ENCODE results near the gene DAPK2. TPM values are rescaled to one million over a fixed set of nuclear protein-coding genes. Genes with fewer than 3 reads are reported as not detected.

DAPK2 gene
- total RNA-seq, 1 donor, result 23.5 TPM

DNA sequence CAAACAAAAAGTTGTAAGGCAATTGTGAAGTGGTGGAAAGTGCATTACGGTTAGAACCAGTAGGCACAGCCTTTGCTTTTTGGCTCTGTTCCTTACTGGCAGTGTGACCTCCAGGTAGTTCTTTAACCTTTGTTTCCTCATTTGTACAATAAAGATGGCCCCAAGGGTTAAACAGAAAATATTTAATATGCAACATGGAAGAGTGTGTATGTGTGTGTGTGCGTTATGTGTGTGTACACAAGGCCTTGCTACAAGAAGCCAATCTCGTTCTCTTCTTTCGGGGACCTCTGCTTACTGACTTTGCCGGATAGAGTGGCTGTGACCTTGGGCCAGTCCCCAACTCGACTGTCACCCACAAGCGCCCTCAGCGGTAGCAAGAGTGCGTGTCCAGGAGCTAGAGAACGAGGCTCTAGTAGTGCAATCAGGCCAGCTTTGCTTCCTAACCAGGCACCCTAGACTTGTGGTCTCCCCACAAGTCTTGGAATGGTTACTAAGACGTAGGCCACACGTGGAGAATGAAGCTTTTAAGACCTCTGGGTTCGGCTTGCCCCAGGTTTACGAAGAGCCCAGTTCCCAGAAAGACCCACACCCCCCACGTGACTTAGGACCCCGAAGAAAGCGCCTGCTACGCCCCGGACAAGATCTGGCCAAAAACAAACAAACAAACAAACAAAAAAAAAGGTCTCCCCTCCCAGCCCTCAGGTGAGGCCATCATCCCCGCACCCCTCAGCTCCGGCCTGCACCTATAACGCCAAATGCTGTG lies 46.8 kb upstream of the DAPK2 start:
- H3K79me2 ChIP-seq (ENCODE audit: insufficient read depth, low read length), result peaks cover 77% of the 10 kb centered on the region
- no peak for DNase-seq (ENCODE audit: insufficient read length, low spot score, missing footprints)
- no peaks in the 10 kb centered on the region for H3K9me3 ChIP-seq (ENCODE audit: low read depth, low read length)

DNA sequence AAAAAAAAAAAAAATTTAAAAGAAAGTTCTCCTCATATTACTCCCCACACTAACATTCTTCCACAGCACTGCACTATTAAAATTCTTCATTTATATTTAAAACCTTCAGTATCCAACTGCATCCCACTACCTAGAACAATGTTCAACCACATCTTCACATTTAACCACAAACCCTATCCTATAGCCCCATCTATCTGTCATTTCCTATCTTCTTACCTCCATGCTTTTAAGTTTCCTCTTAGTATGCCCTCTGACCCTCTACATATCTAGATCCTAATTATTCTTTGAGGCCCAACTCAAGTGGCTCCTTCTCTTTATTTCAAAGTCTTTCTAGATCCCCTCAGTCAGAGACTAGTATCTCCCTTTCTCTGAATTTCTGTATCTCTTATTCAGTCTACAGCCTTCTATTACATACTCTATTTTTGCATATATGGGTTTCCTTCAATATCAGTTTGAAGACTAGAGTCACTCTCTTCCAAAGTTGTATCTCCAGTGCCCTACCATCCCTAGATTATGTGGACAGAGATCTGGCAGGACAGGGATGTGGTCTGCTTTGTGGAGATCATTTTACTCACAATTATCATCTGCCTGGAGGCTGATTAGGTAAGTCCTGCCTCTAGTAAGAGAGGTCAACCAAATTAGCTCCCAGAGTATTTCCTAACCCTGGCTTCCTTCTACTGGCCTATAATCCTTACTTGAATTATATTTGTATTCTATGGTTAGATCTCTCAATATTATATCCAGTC lies 46.0 kb upstream of the DAPK2 start:
- H3K4me3 ChIP-seq (ENCODE audit: insufficient read depth, low read length), result peak overlapping the region; percentile 80
- H2AFZ ChIP-seq (ENCODE audit: low read length), result no peak overlapping the region
- H3K79me2 ChIP-seq (ENCODE audit: insufficient read depth, low read length), result peaks cover 73% of the 10 kb centered on the region

More for the DNA sequence above, 46.8 kb upstream of the DAPK2 start:
- H3K4me3 ChIP-seq (ENCODE audit: insufficient read depth, low read length), result peak overlapping the region; percentile 80
- peak overlapping the region; percentile 82 for H3K27ac ChIP-seq (ENCODE audit: low read depth, low read length)
- peaks cover 16% of the 10 kb centered on the region for H4K20me1 ChIP-seq (ENCODE audit: insufficient read depth, low read length)
- peaks cover 34% of the 10 kb centered on the region for H3K4me1 ChIP-seq (ENCODE audit: insufficient read depth, low read length)
- TF ChIP-seq, protein P1, sequence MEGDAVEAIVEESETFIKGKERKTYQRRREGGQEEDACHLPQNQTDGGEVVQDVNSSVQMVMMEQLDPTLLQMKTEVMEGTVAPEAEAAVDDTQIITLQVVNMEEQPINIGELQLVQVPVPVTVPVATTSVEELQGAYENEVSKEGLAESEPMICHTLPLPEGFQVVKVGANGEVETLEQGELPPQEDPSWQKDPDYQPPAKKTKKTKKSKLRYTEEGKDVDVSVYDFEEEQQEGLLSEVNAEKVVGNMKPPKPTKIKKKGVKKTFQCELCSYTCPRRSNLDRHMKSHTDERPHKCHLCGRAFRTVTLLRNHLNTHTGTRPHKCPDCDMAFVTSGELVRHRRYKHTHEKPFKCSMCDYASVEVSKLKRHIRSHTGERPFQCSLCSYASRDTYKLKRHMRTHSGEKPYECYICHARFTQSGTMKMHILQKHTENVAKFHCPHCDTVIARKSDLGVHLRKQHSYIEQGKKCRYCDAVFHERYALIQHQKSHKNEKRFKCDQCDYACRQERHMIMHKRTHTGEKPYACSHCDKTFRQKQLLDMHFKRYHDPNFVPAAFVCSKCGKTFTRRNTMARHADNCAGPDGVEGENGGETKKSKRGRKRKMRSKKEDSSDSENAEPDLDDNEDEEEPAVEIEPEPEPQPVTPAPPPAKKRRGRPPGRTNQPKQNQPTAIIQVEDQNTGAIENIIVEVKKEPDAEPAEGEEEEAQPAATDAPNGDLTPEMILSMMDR (IDR thresholded peaks at IDR 0.05; ENCODE audit: extremely low read depth, low read depth, low read length), result peak; percentile 13
- H3K36me3 ChIP-seq (ENCODE audit: insufficient read depth, low read length), result peaks cover 7% of the 10 kb centered on the region
- H3K4me2 ChIP-seq (ENCODE audit: insufficient read depth, low read length), result peak overlapping the region; percentile 95
- no peaks in the 10 kb centered on the region for H3K27me3 ChIP-seq (ENCODE audit: insufficient read depth, low read length)
- peak overlapping the region; percentile 96 for H2AFZ ChIP-seq (ENCODE audit: low read length)

DNA sequence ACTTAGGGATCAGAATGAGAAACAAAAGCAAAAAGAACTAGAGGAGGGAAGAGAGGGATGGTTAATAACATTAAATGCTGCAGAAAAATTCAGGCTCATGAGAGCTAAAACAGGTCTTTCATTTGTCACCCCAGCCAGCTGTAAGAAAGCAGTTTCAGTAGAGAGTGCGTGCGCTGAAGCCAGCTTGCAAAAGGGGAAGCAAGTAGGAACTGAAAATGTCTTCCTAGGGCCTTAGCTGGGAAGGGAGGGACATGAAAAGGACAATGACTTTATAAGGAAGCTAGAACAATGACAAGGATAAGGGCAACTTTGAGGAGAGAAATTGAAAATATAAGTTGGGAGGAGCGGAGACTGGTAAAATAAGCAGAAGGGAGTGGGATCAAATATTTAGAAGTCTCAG lies 44.2 kb upstream of the DAPK2 start:
- no peaks in the 10 kb centered on the region for H4K20me1 ChIP-seq (ENCODE audit: insufficient read depth, low read length)
- peaks cover 58% of the 10 kb centered on the region for H3K79me2 ChIP-seq (ENCODE audit: insufficient read depth, low read length)
- H3K4me3 ChIP-seq (ENCODE audit: insufficient read depth, low read length), result no peak overlapping the region
- no peak overlapping the region for H2AFZ ChIP-seq (ENCODE audit: low read length)
- H3K27me3 ChIP-seq (ENCODE audit: insufficient read depth, low read length), result no peaks in the 10 kb centered on the region
- peaks cover 21% of the 10 kb centered on the region for H3K4me1 ChIP-seq (ENCODE audit: insufficient read depth, low read length)
- DNase-seq (ENCODE audit: insufficient read length, low spot score, missing footprints), result no peak
- no peak overlapping the region for H3K4me2 ChIP-seq (ENCODE audit: insufficient read depth, low read length)
- H3K27ac ChIP-seq (ENCODE audit: low read depth, low read length), result no peak overlapping the region
- TF ChIP-seq, protein P1 (IDR thresholded peaks at IDR 0.05; ENCODE audit: extremely low read depth, low read depth, low read length), result no peak
- H3K36me3 ChIP-seq (ENCODE audit: insufficient read depth, low read length), result peaks cover 14% of the 10 kb centered on the region
- no peaks in the 10 kb centered on the region for H3K9me3 ChIP-seq (ENCODE audit: low read depth, low read length)

More for the DNA sequence above, 46.0 kb upstream of the DAPK2 start:
- no peak for DNase-seq (ENCODE audit: insufficient read length, low spot score, missing footprints)
- Histone ChIP-seq H4K20me1 (ENCODE audit: insufficient read depth, low read length) (peaks cover 9% of the 10 kb centered on the region), H3K36me3 (ENCODE audit: insufficient read depth, low read length) (peaks cover 14% of the 10 kb centered on the region), H3K4me1 (ENCODE audit: insufficient read depth, low read length) (peaks cover 26% of the 10 kb centered on the region), H3K27ac (ENCODE audit: low read depth, low read length) (peak overlapping the region; percentile 82), H3K9me3 (ENCODE audit: low read depth, low read length) (no peaks in the 10 kb centered on the region), H3K4me2 (ENCODE audit: insufficient read depth, low read length) (peak overlapping the region; percentile 95), H3K27me3 (ENCODE audit: insufficient read depth, low read length) (no peaks in the 10 kb centered on the region)
- TF ChIP-seq, protein P1 (IDR thresholded peaks at IDR 0.05; ENCODE audit: extremely low read depth, low read depth, low read length), result no peak
